HG03139 (cell line): ENCODE results near the gene C4B.
A peak's percentile ranks its signal among the peaks of the same experiment; 100 is the strongest.
"Not testable (repeated sequence)": the region's sequence is repeated elsewhere in the genome, so short reads cannot be mapped to it uniquely, and the experiment has no call there.

ENCODE experiments used
- ATAC-seq: cut with Tn5 transposase; IDR thresholded peaks from one replicate; pipeline ENCODE4 v1.9.1; 2021; ENCODE audit not compliant: unreplicated experiment

C4B gene

GRCh38 chr6:32014547-32014946, at the start of gene C4B:
Gene C4B (plus strand): TSS chr6:32014795. CDS start chr6:32014846, 51 bp downstream.
- ATAC-seq: not testable (repeated sequence)

- no peak for ATAC-seq
Measured at GRCh38 chr6:31965700-31966099, 48.9 kb upstream of the C4B start.

GRCh38 chr6:31966506-31966905, 48.1 kb upstream of the C4B start:
- no peak for ATAC-seq

- no peak for ATAC-seq
Measured at GRCh38 chr6:31966997-31967925, 47.3 kb upstream of the C4B start.

GRCh38 chr6:31967926-31968320, 46.7 kb upstream of the C4B start:
- ATAC-seq: no peak

GRCh38 chr6:31968326-31968725, 46.3 kb upstream of the C4B start:
- ATAC-seq: no peak

- ATAC-seq: no peak
Measured at GRCh38 chr6:31968791-31969711, 45.5 kb upstream of the C4B start.

- ATAC-seq: no peak
Measured at GRCh38 chr6:31969712-31970603, 44.6 kb upstream of the C4B start.

- ATAC-seq: no peak
Measured at GRCh38 chr6:31970604-31971271, 43.9 kb upstream of the C4B start.

GRCh38 chr6:31971279-31971992, 43.2 kb upstream of the C4B start:
- no peak for ATAC-seq

GRCh38 chr6:31971993-31972708, 42.4 kb upstream of the C4B start, which contains the start of gene DXO:
Gene DXO (minus strand): TSS chr6:31972138. CDS start chr6:31971675, 463 bp downstream.
- peak; percentile 82 for ATAC-seq

GRCh38 chr6:31972709-31973350, 41.8 kb upstream of the C4B start:
- ATAC-seq: no peak

- ATAC-seq: not testable (repeated sequence)
Measured at GRCh38 chr6:31976065-31976464, 38.5 kb upstream of the C4B start.

GRCh38 chr6:31977816-31978431, 36.7 kb upstream of the C4B start:
- no peak for ATAC-seq

GRCh38 chr6:31978831-31979230, 35.8 kb upstream of the C4B start:
- no peak for ATAC-seq

- ATAC-seq: no peak
Measured at GRCh38 chr6:31979238-31979898, 35.2 kb upstream of the C4B start.

GRCh38 chr6:31980195-31980876, 34.3 kb upstream of the C4B start:
- not testable (repeated sequence) for ATAC-seq
